ENCODE measurements around the gene RNF130.

RNF130 gene

DNA sequence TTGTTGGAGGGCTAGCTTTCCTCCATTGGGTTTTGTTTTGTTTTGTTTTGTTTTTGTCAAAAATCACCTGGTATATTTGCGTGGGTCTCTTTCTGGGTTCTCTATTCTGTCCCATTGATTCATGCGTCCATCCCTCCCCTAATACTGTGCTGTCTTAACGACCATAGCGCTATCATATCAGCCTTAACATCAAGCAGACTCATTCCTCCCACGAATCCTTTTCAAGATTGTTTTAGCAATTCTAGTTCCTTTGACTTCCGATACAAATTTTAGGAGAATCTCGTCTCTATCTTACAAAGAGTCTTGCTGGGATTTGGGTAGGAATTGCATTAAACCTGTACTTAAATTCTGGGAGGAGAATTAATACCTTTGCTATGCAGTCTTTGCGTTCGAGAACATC is 31.1 kb upstream of the RNF130 start:
- H2AFZ ChIP-seq, result no peak overlapping the region
- no peaks in the 10 kb centered on the region for H3K79me2 ChIP-seq
- H3K4me1 ChIP-seq, result no peaks in the 10 kb centered on the region
- H3K4me2 ChIP-seq (ENCODE audit: low read length), result no peak overlapping the region
- no peak overlapping the region for H3K4me3 ChIP-seq (ENCODE audit: low read depth, low read length)
- H3K36me3 ChIP-seq (ENCODE audit: control insufficient read depth, insufficient read depth, low read length), result no peaks in the 10 kb centered on the region
- no peak for TF ChIP-seq CTCF (IDR thresholded peaks at IDR 0.05)
- H3K27me3 ChIP-seq (ENCODE audit: control insufficient read depth, insufficient read depth, low read length), result no peaks in the 10 kb centered on the region
- no peak overlapping the region for H3K27ac ChIP-seq
- no peaks in the 10 kb centered on the region for H3K9me3 ChIP-seq (ENCODE audit: control insufficient read depth, low read length)
- H3K9ac ChIP-seq, result no peak overlapping the region

GRCh38 chr5:180101451-180102105 is 30.0 kb upstream of the RNF130 start:
- Histone ChIP-seq H3K27ac (no peak overlapping the region), H2AFZ (no peak overlapping the region), H3K9me3 (ENCODE audit: control insufficient read depth, low read length) (no peaks in the 10 kb centered on the region), H3K4me3 (ENCODE audit: low read depth, low read length) (no peak overlapping the region), H3K4me1 (no peaks in the 10 kb centered on the region), H3K79me2 (no peaks in the 10 kb centered on the region), H3K9ac (no peak overlapping the region), H3K4me2 (ENCODE audit: low read length) (no peak overlapping the region), H3K36me3 (ENCODE audit: control insufficient read depth, insufficient read depth, low read length) (no peaks in the 10 kb centered on the region), H3K27me3 (ENCODE audit: control insufficient read depth, insufficient read depth, low read length) (no peaks in the 10 kb centered on the region)
- no peak for TF ChIP-seq CTCF (IDR thresholded peaks at IDR 0.05)

- Histone ChIP-seq H3K4me1 (no peaks in the 10 kb centered on the region), H3K27me3 (ENCODE audit: control insufficient read depth, insufficient read depth, low read length) (no peaks in the 10 kb centered on the region), H3K27ac (no peak overlapping the region), H3K4me3 (ENCODE audit: low read depth, low read length) (no peak overlapping the region), H2AFZ (no peak overlapping the region), H3K79me2 (no peaks in the 10 kb centered on the region), H3K9me3 (ENCODE audit: control insufficient read depth, low read length) (no peaks in the 10 kb centered on the region), H3K9ac (no peak overlapping the region), H3K36me3 (ENCODE audit: control insufficient read depth, insufficient read depth, low read length) (no peaks in the 10 kb centered on the region), H3K4me2 (ENCODE audit: low read length) (no peak overlapping the region)
- no peak for TF ChIP-seq CTCF (IDR thresholded peaks at IDR 0.05)
Observed at GRCh38 chr5:180100621-180101450, 29.3 kb upstream of the RNF130 start.

DNA sequence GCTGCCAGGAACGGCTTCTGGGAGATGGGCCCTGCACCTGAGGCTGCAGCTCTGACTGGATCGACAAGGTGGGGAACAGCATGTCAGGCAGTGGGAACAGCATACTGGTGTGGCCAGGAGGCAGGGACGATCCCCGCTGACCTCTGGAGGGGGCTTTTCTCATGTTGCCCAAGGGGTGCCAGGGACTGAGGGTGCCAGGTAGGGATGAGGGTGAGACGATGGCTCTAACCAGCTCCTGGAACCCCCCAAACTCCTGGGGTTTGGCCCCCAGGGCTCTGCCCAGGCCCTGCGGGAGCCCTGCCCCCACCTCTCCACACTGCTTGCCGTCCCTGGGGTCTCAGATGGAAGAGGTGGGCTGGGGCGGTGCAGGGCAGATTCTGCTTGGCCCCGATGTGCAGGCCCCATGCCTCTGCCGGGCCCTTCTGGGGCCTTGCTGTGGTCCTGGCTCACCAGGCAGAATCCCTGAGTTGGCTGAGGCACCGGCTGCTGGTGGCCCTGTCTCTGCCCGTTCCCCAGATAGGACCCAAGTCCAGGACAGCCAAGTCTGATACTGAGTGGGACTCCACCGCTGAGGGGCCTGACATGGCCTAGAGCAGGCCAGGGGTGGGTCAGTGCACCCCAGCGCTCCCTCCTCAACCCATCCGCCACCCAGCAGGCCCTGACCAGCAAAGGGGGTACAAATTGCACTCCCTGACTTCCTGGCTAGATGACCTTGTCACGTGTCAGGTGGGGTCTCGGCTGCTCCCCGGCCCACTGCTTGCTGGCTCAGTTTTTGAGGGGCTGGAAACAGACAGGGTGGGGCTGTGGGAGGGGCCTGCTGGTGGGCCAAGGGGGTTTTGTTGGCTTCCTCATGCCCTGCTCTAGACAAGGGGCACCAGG is 28.4 kb upstream of the RNF130 start:
- Histone ChIP-seq H3K4me2 (ENCODE audit: low read length) (no peak overlapping the region), H2AFZ (no peak overlapping the region), H3K27ac (no peak overlapping the region), H3K9ac (no peak overlapping the region), H3K4me1 (no peaks in the 10 kb centered on the region), H3K9me3 (ENCODE audit: control insufficient read depth, low read length) (no peaks in the 10 kb centered on the region), H3K4me3 (ENCODE audit: low read depth, low read length) (no peak overlapping the region), H3K27me3 (ENCODE audit: control insufficient read depth, insufficient read depth, low read length) (no peaks in the 10 kb centered on the region), H3K36me3 (ENCODE audit: control insufficient read depth, insufficient read depth, low read length) (no peaks in the 10 kb centered on the region), H3K79me2 (no peaks in the 10 kb centered on the region)
- TF ChIP-seq CTCF (IDR thresholded peaks at IDR 0.05), result no peak

Data from parathyroid adenoma (tissue), 2 donors.